AG09319 (cell line): Measurements from ENCODE around the gene ALX1.

ENCODE experiments used
- DNase-seq: peaks from one replicate; pipeline ENCODE4 v3.0.0-alpha.2; 2010; ENCODE audit warnings: low read depth; ENCODE audit errors: extremely low read depth
- TF ChIP-seq, protein P1 (sequence below): IDR thresholded peaks from 2 replicates; pipeline ENCODE4 v1.5.1; 2011; ENCODE audit warnings: low read depth, mild to moderate bottlenecking, inconsistent platforms, low read length, moderate library complexity

The ALX1 gene

DNA sequence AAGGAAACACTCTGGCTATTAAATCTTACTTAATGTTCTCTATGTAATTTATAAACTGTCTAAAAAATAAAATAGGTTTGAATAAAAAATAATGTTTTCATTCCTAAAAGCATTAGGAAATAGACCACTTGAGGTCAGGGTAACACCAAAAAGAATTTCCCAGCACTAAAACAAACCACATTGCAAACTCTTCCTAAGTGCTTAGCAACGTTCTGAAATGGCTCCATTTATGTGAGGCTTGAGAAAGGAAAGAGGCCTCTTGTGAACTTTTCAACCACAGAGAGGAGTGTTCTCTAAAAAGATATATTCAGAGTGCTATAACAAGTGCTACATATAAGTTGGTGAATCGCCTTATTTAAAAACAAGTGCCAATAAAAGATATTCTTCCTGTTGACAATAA lies 42.7 kb downstream of the ALX1 start:
- TF ChIP-seq, protein P1, sequence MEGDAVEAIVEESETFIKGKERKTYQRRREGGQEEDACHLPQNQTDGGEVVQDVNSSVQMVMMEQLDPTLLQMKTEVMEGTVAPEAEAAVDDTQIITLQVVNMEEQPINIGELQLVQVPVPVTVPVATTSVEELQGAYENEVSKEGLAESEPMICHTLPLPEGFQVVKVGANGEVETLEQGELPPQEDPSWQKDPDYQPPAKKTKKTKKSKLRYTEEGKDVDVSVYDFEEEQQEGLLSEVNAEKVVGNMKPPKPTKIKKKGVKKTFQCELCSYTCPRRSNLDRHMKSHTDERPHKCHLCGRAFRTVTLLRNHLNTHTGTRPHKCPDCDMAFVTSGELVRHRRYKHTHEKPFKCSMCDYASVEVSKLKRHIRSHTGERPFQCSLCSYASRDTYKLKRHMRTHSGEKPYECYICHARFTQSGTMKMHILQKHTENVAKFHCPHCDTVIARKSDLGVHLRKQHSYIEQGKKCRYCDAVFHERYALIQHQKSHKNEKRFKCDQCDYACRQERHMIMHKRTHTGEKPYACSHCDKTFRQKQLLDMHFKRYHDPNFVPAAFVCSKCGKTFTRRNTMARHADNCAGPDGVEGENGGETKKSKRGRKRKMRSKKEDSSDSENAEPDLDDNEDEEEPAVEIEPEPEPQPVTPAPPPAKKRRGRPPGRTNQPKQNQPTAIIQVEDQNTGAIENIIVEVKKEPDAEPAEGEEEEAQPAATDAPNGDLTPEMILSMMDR: no peak
- no peak for DNase-seq

DNA sequence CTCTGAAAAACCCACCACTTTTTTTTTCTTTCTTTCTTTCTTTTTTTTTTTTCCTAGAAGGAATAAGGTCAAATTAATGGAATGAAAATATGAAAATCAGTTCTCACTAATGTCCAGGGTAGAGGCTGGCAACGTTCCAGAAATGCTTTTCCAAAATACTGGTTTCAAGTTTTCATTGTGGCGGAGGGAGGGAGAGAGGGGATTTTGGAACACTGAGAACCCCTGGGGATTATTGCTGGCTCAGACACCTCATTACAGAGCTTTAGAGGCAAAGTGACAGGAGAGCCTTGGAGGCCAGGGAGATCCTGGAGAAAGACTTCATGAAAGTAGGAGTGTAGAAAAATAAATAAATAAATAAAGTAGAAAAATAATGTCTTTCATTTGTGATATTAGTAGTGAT lies 45.4 kb downstream of the ALX1 start:
- no peak for DNase-seq

DNA sequence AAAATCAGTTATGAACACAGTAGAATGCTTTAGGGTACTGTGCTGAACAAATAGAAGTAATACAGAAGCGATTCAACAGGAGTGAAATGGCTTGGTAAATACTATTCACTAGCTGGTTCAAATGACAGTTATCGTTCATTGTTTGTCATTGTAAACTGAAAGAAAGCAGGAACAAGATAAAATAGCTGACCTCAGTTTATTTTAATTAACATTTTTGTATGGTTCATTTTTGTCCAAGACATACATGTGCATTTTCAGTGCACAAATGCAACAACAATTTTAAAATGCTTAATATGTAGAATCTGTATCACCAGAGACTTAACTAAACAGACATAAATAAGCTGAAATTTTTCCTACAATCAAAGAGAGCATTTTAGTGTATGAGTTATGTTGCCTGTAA lies 49.9 kb downstream of the ALX1 start:
- TF ChIP-seq, protein P1: no peak
- no peak for DNase-seq

More for the DNA sequence above, 45.4 kb downstream of the ALX1 start:
- TF ChIP-seq, protein P1: no peak

DNA sequence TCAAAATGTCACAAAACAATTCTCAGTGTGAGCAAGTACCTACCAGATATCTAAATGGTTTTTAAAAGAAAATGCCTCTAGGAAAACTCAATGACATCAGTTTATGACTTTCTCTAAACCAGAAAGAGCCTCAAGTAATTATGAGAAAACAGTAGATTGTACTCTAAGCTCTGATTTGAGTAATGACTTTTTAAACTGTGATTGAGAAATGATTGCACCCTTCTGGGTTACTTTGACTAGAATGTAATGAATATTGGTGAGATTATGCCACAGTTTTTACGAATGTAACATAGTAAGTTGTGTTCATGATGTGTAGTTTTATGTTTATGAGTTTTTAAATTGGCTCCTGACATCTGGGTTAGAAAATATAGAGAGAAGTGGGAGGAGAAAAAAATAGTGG lies 68.8 kb downstream of the ALX1 start:
- DNase-seq: no peak
- TF ChIP-seq, protein P1: no peak

DNA sequence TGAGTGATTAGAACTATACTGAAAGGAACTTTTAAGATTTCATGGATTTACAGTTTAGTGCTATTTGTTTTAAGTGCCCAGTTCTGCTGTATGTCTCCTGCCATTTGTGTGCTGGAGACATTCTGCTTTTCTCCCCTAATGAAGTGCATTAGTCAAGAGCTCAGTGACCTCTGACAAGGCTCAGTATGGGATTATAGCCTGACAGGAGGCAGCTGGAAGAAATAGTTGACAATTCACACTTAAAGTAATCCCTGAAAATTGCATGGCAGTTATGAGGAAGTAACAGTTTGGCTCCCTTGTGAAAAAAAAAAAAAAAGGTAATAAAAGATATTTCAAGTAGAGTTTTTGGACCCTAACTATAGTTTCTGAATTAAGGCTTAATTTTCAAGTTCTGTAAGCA lies 70.3 kb downstream of the ALX1 start:
- TF ChIP-seq, protein P1: no peak
- no peak for DNase-seq
